Activated B cell treated with CpG ODN at 0.5 μM for 24 hours (primary cell): ENCODE results near the gene LMAN2L. TPM values are rescaled to one million over a fixed set of nuclear protein-coding genes. Genes with fewer than 3 reads are reported as not detected.

Source experiments
- ATAC-seq: fragments of 200-7000 bp; cut with Tn5 transposase; one replicate; pipeline ENCODE4 v1.10.0; 2021; ENCODE audit warnings: low read depth, mild to moderate bottlenecking, moderate library complexity
- CTCF ChIA-PET: fragments of 350-600 bp; sonication (Branson Sonifier 250); formaldehyde crosslinking; loops from one replicate; lab custom pipeline; 2021; ENCODE audit warnings: antibody characterized with exemption; lab: Charles Lee
- POLR2A ChIA-PET: fragments of 350-600 bp; sonication (Branson Sonifier 250); formaldehyde crosslinking; loops from one replicate; lab custom pipeline; 2021; ENCODE audit warnings: antibody characterized with exemption; lab: Charles Lee
- DNase-seq: peaks from one replicate; pipeline ENCODE4 v3.0.0; 2022
- H3K27ac Mint-ChIP-seq: one replicate; pipeline ENCODE4 v1.8.0; 2020; ENCODE audit warnings: mixed read lengths
- H3K27me3 Mint-ChIP-seq: one replicate; pipeline ENCODE4 v1.8.0; 2021; ENCODE audit warnings: mixed read lengths
- H3K36me3 Mint-ChIP-seq: one replicate; pipeline ENCODE4 v1.8.0; 2021; ENCODE audit warnings: low read depth, mixed read lengths
- H3K4me1 Mint-ChIP-seq: one replicate; pipeline ENCODE4 v1.8.0; 2021; ENCODE audit warnings: mixed read lengths
- H3K4me3 Mint-ChIP-seq: one replicate; pipeline ENCODE4 v1.8.0; 2020; ENCODE audit warnings: mild to moderate bottlenecking, mixed read lengths
- H3K9me3 Mint-ChIP-seq: one replicate; pipeline ENCODE4 v1.8.0; 2020; ENCODE audit warnings: mixed read lengths
- intact Hi-C: fragments of 100-400 bp; cut with micrococcal nuclease; formaldehyde crosslinking; loops from one replicate; pipeline ENCODE4 v1.15.1; 2024
- total RNA-seq: library from RNA; stranded (reverse); gene quantifications from 2 replicates; pipeline ENCODE4 v1.2.3, GENCODE V29; 2022
- TF ChIP-seq, protein P1 (sequence below): fragments of 200-600 bp; IDR thresholded peaks from one replicate; pipeline ENCODE4 v1.8.0; 2022; ENCODE audit warnings: antibody characterized with exemption, mild to moderate bottlenecking

The LMAN2L gene
- total RNA-seq, 1 donor from 2014 or later, result 8.9 TPM

DNA sequence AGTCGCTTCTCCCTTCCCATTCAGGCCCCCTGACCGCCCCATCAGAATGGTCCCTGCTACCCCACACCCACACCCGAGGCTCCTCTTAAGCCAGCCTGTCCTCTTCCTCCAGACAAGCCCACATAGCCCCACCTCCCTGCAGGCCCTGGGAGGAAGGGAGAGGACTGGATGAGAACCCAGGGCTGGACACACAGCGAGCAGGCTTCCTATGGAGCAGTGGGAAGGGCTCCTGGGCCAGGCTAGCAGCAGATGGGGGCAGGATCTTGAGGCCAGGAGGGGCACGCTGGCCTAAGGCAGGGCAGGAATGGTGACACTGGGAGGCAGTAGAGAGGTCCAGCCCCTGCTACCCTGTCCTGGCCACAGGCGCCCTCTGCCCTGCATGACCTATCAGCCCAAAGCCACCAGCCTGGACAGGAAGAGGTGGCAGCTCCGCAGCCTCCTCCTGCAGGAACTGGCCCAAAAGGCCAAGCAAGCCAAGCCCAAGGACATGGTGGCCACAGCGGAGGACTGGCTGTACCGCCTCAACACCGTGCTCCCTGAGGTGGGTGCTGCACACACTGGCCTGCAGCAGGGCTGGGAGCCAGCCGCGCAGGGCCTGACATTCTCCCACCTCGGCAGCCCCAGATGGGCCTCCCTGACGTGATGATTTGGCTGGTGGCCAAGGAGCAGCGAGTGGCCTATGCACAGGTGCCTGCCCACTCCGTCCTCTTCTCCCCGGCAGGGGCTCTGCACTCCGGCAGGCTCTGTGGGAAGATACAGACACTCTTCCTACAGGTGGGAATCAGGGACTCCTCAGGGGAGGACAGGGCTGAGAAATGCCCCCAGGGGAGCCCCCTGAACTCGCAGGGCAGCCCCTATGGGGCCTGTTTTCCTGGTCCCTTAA, 54.0 kb downstream of the LMAN2L start:
- CTCF ChIA-PET, result no interaction called here
- Mint-ChIP-seq H3K36me3 (no peaks in the 10 kb centered on the region), H3K4me3 (no peak overlapping the region), H3K27me3 (peaks cover 9% of the 10 kb centered on the region), H3K9me3 (no peaks in the 10 kb centered on the region), H3K27ac (no peak overlapping the region), H3K4me1 (no peaks in the 10 kb centered on the region)
- intact Hi-C loops, result no loop called here
- TF ChIP-seq, protein P1, sequence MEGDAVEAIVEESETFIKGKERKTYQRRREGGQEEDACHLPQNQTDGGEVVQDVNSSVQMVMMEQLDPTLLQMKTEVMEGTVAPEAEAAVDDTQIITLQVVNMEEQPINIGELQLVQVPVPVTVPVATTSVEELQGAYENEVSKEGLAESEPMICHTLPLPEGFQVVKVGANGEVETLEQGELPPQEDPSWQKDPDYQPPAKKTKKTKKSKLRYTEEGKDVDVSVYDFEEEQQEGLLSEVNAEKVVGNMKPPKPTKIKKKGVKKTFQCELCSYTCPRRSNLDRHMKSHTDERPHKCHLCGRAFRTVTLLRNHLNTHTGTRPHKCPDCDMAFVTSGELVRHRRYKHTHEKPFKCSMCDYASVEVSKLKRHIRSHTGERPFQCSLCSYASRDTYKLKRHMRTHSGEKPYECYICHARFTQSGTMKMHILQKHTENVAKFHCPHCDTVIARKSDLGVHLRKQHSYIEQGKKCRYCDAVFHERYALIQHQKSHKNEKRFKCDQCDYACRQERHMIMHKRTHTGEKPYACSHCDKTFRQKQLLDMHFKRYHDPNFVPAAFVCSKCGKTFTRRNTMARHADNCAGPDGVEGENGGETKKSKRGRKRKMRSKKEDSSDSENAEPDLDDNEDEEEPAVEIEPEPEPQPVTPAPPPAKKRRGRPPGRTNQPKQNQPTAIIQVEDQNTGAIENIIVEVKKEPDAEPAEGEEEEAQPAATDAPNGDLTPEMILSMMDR, result no peak
- ATAC-seq (no peak), DNase-seq (no peak)
- POLR2A ChIA-PET, result no interaction called here

DNA sequence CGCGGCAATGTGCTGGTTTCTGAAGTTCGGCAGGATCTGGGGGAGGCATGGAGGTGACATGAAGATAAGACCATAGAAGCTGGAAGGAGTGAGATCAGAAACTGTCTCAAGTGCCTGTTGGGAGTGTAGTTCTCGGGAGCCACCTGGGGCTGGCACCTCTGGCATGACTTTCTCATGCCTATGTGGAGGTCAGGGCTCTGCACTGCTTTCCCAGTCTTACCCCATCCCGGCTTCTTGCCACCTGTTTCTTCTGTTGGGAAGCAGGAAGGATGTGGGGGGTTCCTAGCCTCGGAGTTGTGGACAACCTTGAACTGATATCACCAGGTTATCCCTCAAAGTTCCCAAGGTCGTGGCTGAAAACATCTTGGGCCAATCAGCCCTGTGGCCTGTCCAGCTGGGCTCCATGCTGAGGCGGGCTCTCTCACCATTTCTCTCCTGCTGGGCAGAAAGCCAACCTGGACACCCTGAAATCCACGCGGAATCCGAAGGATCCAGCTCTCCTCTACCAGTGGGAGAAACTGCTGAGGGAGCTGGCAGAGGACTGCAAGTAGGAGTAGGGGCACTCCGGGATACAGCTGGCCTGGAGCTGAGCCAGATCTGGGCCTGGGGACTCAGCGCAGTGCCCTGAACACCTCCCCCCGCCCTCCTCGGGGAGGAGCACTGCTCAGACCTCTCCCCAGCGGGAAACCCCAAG, 54.8 kb downstream of the LMAN2L start:
- ChIA-PET POLR2A (no interaction called here), CTCF (no interaction called here)
- DNase-seq (no peak), ATAC-seq (no peak)
- Mint-ChIP-seq H3K36me3 (no peaks in the 10 kb centered on the region), H3K4me1 (no peaks in the 10 kb centered on the region), H3K27me3 (peaks cover 9% of the 10 kb centered on the region), H3K27ac (no peak overlapping the region), H3K4me3 (no peak overlapping the region), H3K9me3 (no peaks in the 10 kb centered on the region)
- TF ChIP-seq, protein P1, result no peak
- intact Hi-C loops, result no loop called here

DNA sequence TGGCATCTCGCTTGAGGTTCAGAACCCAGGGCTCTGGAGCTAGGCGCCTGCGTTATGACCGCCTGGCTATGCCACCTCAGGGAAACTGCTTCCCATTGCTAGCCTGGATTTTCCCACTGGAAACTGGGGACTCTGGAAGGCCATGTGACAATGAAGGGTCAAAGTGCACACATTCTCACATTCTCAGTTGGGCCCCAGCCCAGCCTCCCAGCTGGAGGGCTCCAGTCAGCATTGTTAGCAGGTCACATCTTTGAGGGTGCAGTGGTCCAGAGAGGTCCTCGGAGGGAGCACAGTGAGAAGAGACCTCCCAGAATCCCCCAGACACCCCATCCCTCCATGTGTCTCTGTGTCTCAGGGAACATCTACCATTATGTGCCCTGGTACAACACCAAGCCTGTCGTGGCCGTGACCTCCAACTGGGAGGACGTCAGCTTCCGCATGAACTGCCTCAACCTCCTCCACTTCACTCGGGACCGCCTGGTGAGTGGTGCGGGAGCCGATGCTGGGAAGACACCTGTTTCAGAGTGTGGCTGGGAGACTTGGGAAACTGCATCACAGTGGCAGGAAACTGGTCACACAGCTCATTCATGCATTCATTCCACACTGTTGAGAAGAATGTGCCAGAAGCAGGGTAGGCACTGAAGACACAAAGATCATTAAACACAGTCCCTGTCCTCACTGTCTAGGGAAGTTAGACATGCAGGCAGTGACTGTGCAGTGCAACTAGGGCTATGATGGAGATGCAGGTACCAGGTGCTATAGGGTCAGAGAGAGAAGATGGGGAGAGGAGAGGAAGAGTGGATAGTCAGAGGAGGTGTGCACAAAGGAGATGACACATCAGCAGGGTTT, 55.7 kb downstream of the LMAN2L start:
- intact Hi-C loops, result no loop called here
- Mint-ChIP-seq H3K36me3 (no peaks in the 10 kb centered on the region), H3K27ac (no peak overlapping the region), H3K9me3 (no peaks in the 10 kb centered on the region), H3K27me3 (peaks cover 9% of the 10 kb centered on the region), H3K4me3 (no peak overlapping the region), H3K4me1 (no peaks in the 10 kb centered on the region)
- DNase-seq (no peak), ATAC-seq (no peak)
- TF ChIP-seq, protein P1, result no peak
- ChIA-PET POLR2A (no interaction called here), CTCF (no interaction called here)

DNA sequence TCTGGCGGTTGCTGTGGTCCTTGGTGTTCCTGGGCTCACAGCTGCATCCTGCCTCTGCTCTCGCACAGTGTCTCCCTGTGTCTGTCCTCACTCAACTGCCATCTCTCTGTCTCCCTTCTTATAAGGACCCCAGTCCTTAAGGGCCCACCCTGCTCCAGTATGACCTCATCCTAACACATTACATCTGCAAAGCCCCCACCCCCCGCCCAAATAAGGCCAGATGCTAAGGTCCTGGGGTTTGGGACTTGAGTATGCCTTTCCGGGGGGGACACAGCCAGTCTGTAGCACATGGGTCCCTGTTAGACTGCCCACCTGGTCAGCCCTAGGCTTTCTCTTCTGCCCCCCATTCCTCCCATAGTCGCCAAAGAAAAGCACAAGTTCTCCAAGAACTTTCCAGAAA, 56.6 kb downstream of the LMAN2L start:
- no peak for DNase-seq
- ATAC-seq, result no peak
- H3K4me1 Mint-ChIP-seq, result no peaks in the 10 kb centered on the region
- no peak overlapping the region for H3K27ac Mint-ChIP-seq
- H3K27me3 Mint-ChIP-seq, result peaks cover 9% of the 10 kb centered on the region
- TF ChIP-seq, protein P1, result no peak
- H3K36me3 Mint-ChIP-seq, result no peaks in the 10 kb centered on the region
- no peak overlapping the region for H3K4me3 Mint-ChIP-seq
- POLR2A ChIA-PET, result no interaction called here
- CTCF ChIA-PET, result no interaction called here
- intact Hi-C loops, result no loop called here
- no peaks in the 10 kb centered on the region for H3K9me3 Mint-ChIP-seq
